Stomach (tissue), 4 donors: ENCODE measurements around the gene NABP1.

ENCODE experiments used
- CTCF ChIP-seq, 7 experiments: fragments of 450-650 bp in 4 of 7; fragments of 200-600 bp in 3 of 7; sonication (generic) in 3 of 7; IDR thresholded peaks; one replicate each; pipeline ENCODE4 v1.5.1; 2016 to 2019; ENCODE audit warnings: antibody characterized with exemption in 7 of 7, control low read depth in 2 of 7, mild to moderate bottlenecking in 1 of 7
- EP300 ChIP-seq: sonication (generic); formaldehyde crosslinking; IDR thresholded peaks from one replicate; pipeline ENCODE4 v1.6.1; 2017; ENCODE audit warnings: antibody characterized with exemption
- POLR2A ChIP-seq, 4 donors: fragments of 450-650 bp; IDR thresholded peaks; one replicate each; pipeline ENCODE4 v1.6.1; 2016; ENCODE audit warnings: antibody characterized with exemption in 4 of 4, control low read depth in 2 of 4, mild to moderate bottlenecking in 1 of 4, moderate library complexity in 1 of 4

DNA sequence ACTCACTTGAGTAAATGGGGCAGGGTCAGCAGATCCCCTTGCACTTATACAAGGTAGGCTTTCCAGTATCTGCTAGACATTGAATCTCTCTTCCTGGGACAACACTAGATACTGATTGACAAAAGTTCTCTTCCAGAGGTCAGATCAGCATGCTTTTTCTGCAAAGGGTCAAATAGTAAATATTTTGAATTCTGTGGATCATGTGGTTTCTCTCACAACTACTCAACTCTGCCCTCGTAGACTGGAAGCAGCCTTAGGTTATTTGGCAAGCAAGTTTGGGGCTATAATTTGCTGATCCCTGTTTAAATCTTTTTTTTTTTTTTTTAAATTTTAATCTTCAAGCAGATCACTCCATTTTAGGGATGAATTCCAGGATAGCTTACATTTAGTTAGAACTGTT is 17.4 kb upstream of the NABP1 start:
- no peak for TF ChIP-seq POLR2A (IDR thresholded peaks at IDR 0.05)
- TF ChIP-seq CTCF (IDR thresholded peaks at IDR 0.05): no peak
- TF ChIP-seq EP300: no peak
